HL-60 (cell line): ENCODE measurements around the gene ZNF410.

Experiments
- DNase-seq, 2 experiments: peaks; one replicate each; pipeline ENCODE4 v3.0.0-alpha.2; 2010 to 2020; ENCODE audit warnings: low read depth in 1 of 2, low spot score in 1 of 2
- H3K27ac ChIP-seq: fragments of 250-450 bp; sonication (Bioruptor Pico); replicated peaks from 2 replicates; pipeline ENCODE4 v1.5.1; 2020; ENCODE audit warnings: mild to moderate bottlenecking, moderate library complexity
- H3K27me3 ChIP-seq: fragments of 250-450 bp; sonication (Bioruptor Pico); 2 replicates; pipeline ENCODE4 v1.5.1; 2021; ENCODE audit warnings: mild to moderate bottlenecking, moderate library complexity; ENCODE audit not compliant: insufficient read depth, poor library complexity, severe bottlenecking
- H3K4me3 ChIP-seq: replicated peaks from 2 replicates; pipeline ENCODE4 v1.5.1; 2011; ENCODE audit warnings: mild to moderate bottlenecking, control low read depth, low read length; ENCODE audit not compliant: insufficient read depth
- CTCF ChIP-seq: IDR thresholded peaks from one replicate; pipeline ENCODE4 v1.5.1; 2011; ENCODE audit warnings: low read length, control low read depth, inconsistent platforms; ENCODE audit not compliant: insufficient read depth
- GABPA ChIP-seq: IDR thresholded peaks from 2 replicates; pipeline ENCODE4 v1.6.1; 2012; ENCODE audit warnings: low read depth
- POLR2AphosphoS5 ChIP-seq: IDR thresholded peaks from 2 replicates; pipeline ENCODE4 v1.6.1; 2012; ENCODE audit warnings: low read depth
- REST ChIP-seq: IDR thresholded peaks from 2 replicates; pipeline ENCODE4 v1.6.1; 2012; ENCODE audit warnings: low read depth; ENCODE audit not compliant: insufficient replicate concordance
- SPI1 ChIP-seq: IDR thresholded peaks from 2 replicates; pipeline ENCODE4 v1.6.1; 2012; ENCODE audit warnings: low read depth, mild to moderate bottlenecking, borderline replicate concordance

Gene ZNF410

GRCh38 chr14:73895939-73896338, 9.3 kb downstream of the ZNF410 start:
- no peak overlapping the region for H3K4me3 ChIP-seq
- DNase-seq, result no peak
- H3K27me3 ChIP-seq, result no peaks in the 10 kb centered on the region
- TF ChIP-seq GABPA (no peak), SPI1 (no peak), CTCF (no peak), POLR2AphosphoS5 (no peak), REST (no peak)
- no peak overlapping the region for H3K27ac ChIP-seq

- Histone ChIP-seq H3K27ac (no peak overlapping the region), H3K27me3 (no peaks in the 10 kb centered on the region), H3K4me3 (no peak overlapping the region)
- no peak for DNase-seq
- TF ChIP-seq REST (no peak), POLR2AphosphoS5 (no peak), SPI1 (no peak), CTCF (no peak), GABPA (no peak)
These were observed 9.9 kb downstream of the ZNF410 start for GRCh38 chr14:73896521-73896920.

- TF ChIP-seq REST (no peak), POLR2AphosphoS5 (no peak), CTCF (no peak), SPI1 (no peak), GABPA (no peak)
- Histone ChIP-seq H3K27ac (no peak overlapping the region), H3K27me3 (no peaks in the 10 kb centered on the region), H3K4me3 (no peak overlapping the region)
- no peak for DNase-seq
These were observed 16.4 kb downstream of the ZNF410 start for GRCh38 chr14:73903028-73903427.
